HG03135 (cell line): ENCODE data around the gene CHRNB2.

Source experiments
- ATAC-seq: cut with Tn5 transposase; IDR thresholded peaks from one replicate; pipeline ENCODE4 v1.9.1; 2021; ENCODE audit warnings: mild to moderate bottlenecking, moderate library complexity; ENCODE audit not compliant: unreplicated experiment

Gene CHRNB2

GRCh38 chr1:154608397-154609270, 41.1 kb downstream of the CHRNB2 start:
- ATAC-seq, result no peak

GRCh38 chr1:154609398-154610380, 42.1 kb downstream of the CHRNB2 start:
- no peak for ATAC-seq

- no peak for ATAC-seq
These were observed 43.7 kb downstream of the CHRNB2 start for GRCh38 chr1:154611150-154611862.

GRCh38 chr1:154614247-154614646, 46.7 kb downstream of the CHRNB2 start:
- ATAC-seq, result no peak

GRCh38 chr1:154614901-154615300, 47.3 kb downstream of the CHRNB2 start:
- no peak for ATAC-seq

- ATAC-seq, result no peak
These were observed 47.8 kb downstream of the CHRNB2 start for GRCh38 chr1:154615411-154615810.

- ATAC-seq, result no peak
These were observed 49.2 kb downstream of the CHRNB2 start for GRCh38 chr1:154616659-154617345.

- no peak for ATAC-seq
These were observed 51.8 kb downstream of the CHRNB2 start for GRCh38 chr1:154619181-154619948.

- ATAC-seq, result no peak
These were observed 53.2 kb downstream of the CHRNB2 start for GRCh38 chr1:154620751-154621150.

GRCh38 chr1:154621875-154622274, 54.3 kb downstream of the CHRNB2 start:
- no peak for ATAC-seq

- ATAC-seq, result no peak
These were observed 55.0 kb downstream of the CHRNB2 start for GRCh38 chr1:154622503-154623039.

GRCh38 chr1:154623358-154623757, 55.8 kb downstream of the CHRNB2 start:
- no peak for ATAC-seq

GRCh38 chr1:154624746-154625643, 57.4 kb downstream of the CHRNB2 start:
- ATAC-seq, result no peak

- no peak for ATAC-seq
These were observed 59.1 kb downstream of the CHRNB2 start for GRCh38 chr1:154626456-154627256.

GRCh38 chr1:154627257-154628120, 59.9 kb downstream of the CHRNB2 start:
- ATAC-seq, result peak; percentile 57

- peak; percentile 23 for ATAC-seq
These were observed 60.5 kb downstream of the CHRNB2 start for GRCh38 chr1:154628121-154628405.
